ENCODE results near the gene NISCH.
A peak's percentile ranks its signal among the peaks of the same experiment; 100 is the strongest.

NISCH gene

DNA sequence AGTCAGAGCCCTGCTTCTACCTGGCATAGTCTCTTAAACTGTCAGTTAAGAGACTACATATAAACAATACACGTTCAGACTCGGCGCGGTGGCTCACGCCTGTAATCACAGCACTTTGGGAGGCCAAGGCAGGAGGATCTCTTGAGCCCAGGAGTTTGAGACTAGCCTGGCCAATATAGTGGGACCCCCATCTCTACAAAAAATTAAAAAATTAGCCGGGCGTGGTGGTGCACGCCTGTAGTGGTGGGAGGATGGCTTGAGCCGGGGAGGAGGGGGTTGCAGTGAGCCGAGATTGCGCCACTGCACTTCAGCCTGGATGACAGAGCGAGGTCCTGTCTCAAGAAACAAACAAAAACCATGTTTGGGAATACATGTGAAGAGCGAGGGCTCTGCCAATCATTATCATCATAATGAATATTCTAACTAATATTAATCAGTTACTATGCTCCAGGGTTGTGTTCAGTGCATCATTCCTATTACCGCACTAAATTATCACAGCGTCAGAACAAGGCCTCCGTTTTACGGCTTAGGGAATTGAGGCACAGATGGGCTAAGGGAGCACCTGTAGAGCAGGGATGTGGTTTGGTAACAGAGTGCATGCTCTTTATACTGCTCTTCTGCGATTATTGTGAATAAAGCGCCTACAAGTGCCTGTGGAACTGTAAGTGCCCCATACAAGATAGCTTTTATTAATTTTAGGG lies 80.2 kb downstream of the NISCH start:
- no peak overlapping the region for H2BK5ac ChIP-seq (ENCODE audit: low read length)
- H3K4me3 ChIP-seq (ENCODE audit: low read length in 2 of 2): no peak overlapping the region
- no peak overlapping the region for H2BK15ac ChIP-seq (ENCODE audit: low read length)
- no peaks in the 10 kb centered on the region for H3K27me3 ChIP-seq (ENCODE audit: control insufficient read depth in 3 of 3, insufficient read depth in 3 of 3, low read depth in 1 of 3, low read length in 3 of 3)
- no peak overlapping the region for H2AK5ac ChIP-seq (ENCODE audit: low read depth, low read length)
- peak overlapping the region; percentile 46 for H3K27ac ChIP-seq (replicated peaks; ENCODE audit: low read length)
- H3K23ac ChIP-seq (ENCODE audit: low read depth, low read length, poor library complexity): no peak overlapping the region
- peaks cover 5 to 18% of the 10 kb centered on the region in 2 donors for H3K36me3 ChIP-seq (replicated peaks in 1 of 2; ENCODE audit: control insufficient read depth in 2 of 2, insufficient read depth in 2 of 2, low read length in 2 of 2)
- DNase-seq (ENCODE audit: low spot score): no peak
- no peak overlapping the region for H2BK12ac ChIP-seq (ENCODE audit: low read length)
- no peak overlapping the region for H4K8ac ChIP-seq (ENCODE audit: low read depth, low read length)
- WGBS, 2 donors (ENCODE audit: extremely low coverage in 2 of 2, insufficient read length in 2 of 2, insufficient replicate concordance in 1 of 2): no CpG with 5 or more reads among the region's 19 CpGs
- no peak overlapping the region for H3K14ac ChIP-seq (ENCODE audit: low read length)
- peak overlapping the region; percentile 73 for H2AFZ ChIP-seq (ENCODE audit: low read length)
- peaks cover 15% of the 10 kb centered on the region for H3K79me1 ChIP-seq (ENCODE audit: low read depth, low read length)
- no peak overlapping the region for H3K18ac ChIP-seq (ENCODE audit: low read length)
- H3K4me1 ChIP-seq (ENCODE audit: control insufficient read depth in 2 of 2, insufficient read depth in 1 of 2, low read depth in 1 of 2, low read length in 2 of 2): peaks cover 23 to 30% of the 10 kb centered on the region in 2 donors
- H3K4ac ChIP-seq (ENCODE audit: low read length): no peak overlapping the region
- no peak overlapping the region for H3K9ac ChIP-seq (ENCODE audit: low read depth, low read length, poor library complexity)
- H3K9me3 ChIP-seq (replicated peaks in 1 of 2; ENCODE audit: control insufficient read depth in 2 of 2, insufficient read depth in 1 of 2, low read depth in 1 of 2, low read length in 2 of 2): no peaks in the 10 kb centered on the region
- no peak overlapping the region for H2BK120ac ChIP-seq (ENCODE audit: low read depth, low read length)
- H3K4me2 ChIP-seq (ENCODE audit: insufficient read depth, low read length, poor library complexity, severe bottlenecking): no peak overlapping the region
- H4K91ac ChIP-seq (ENCODE audit: low read depth, low read length, poor library complexity): no peak overlapping the region

GRCh38 chr3:52536112-52536368 lies 80.6 kb downstream of the NISCH start:
- H3K9ac ChIP-seq (ENCODE audit: low read depth, low read length, poor library complexity): no peak overlapping the region
- H3K4me1 ChIP-seq (ENCODE audit: control insufficient read depth in 2 of 2, insufficient read depth in 1 of 2, low read depth in 1 of 2, low read length in 2 of 2): peaks cover 23 to 30% of the 10 kb centered on the region in 2 donors
- no peak overlapping the region for H3K4ac ChIP-seq (ENCODE audit: low read length)
- no peak overlapping the region for H3K4me2 ChIP-seq (ENCODE audit: insufficient read depth, low read length, poor library complexity, severe bottlenecking)
- WGBS, 2 donors (ENCODE audit: extremely low coverage in 2 of 2, insufficient read length in 2 of 2, insufficient replicate concordance in 1 of 2): no CpG with 5 or more reads among the region's 9 CpGs
- no peak overlapping the region for H3K4me3 ChIP-seq (ENCODE audit: low read length in 2 of 2)
- H4K8ac ChIP-seq (ENCODE audit: low read depth, low read length): no peak overlapping the region
- no peak overlapping the region for H2BK120ac ChIP-seq (ENCODE audit: low read depth, low read length)
- H2AK5ac ChIP-seq (ENCODE audit: low read depth, low read length): no peak overlapping the region
- no peak overlapping the region for H3K27ac ChIP-seq (replicated peaks; ENCODE audit: low read length)
- no peak overlapping the region for H3K23ac ChIP-seq (ENCODE audit: low read depth, low read length, poor library complexity)
- no peak overlapping the region for H3K18ac ChIP-seq (ENCODE audit: low read length)
- H2AFZ ChIP-seq (ENCODE audit: low read length): peak overlapping the region; percentile 67
- peaks cover 7 to 23% of the 10 kb centered on the region in 2 donors for H3K36me3 ChIP-seq (replicated peaks in 1 of 2; ENCODE audit: control insufficient read depth in 2 of 2, insufficient read depth in 2 of 2, low read length in 2 of 2)
- H3K9me3 ChIP-seq (replicated peaks in 1 of 2; ENCODE audit: control insufficient read depth in 2 of 2, insufficient read depth in 1 of 2, low read depth in 1 of 2, low read length in 2 of 2): no peaks in the 10 kb centered on the region
- no peak overlapping the region for H3K14ac ChIP-seq (ENCODE audit: low read length)
- H3K27me3 ChIP-seq (ENCODE audit: control insufficient read depth in 3 of 3, insufficient read depth in 3 of 3, low read depth in 1 of 3, low read length in 3 of 3): no peaks in the 10 kb centered on the region
- H2BK5ac ChIP-seq (ENCODE audit: low read length): no peak overlapping the region
- no peak overlapping the region for H4K91ac ChIP-seq (ENCODE audit: low read depth, low read length, poor library complexity)
- no peak for DNase-seq (ENCODE audit: low spot score)
- no peak overlapping the region for H2BK12ac ChIP-seq (ENCODE audit: low read length)
- peaks cover 15% of the 10 kb centered on the region for H3K79me1 ChIP-seq (ENCODE audit: low read depth, low read length)
- H2BK15ac ChIP-seq (ENCODE audit: low read length): no peak overlapping the region

DNA sequence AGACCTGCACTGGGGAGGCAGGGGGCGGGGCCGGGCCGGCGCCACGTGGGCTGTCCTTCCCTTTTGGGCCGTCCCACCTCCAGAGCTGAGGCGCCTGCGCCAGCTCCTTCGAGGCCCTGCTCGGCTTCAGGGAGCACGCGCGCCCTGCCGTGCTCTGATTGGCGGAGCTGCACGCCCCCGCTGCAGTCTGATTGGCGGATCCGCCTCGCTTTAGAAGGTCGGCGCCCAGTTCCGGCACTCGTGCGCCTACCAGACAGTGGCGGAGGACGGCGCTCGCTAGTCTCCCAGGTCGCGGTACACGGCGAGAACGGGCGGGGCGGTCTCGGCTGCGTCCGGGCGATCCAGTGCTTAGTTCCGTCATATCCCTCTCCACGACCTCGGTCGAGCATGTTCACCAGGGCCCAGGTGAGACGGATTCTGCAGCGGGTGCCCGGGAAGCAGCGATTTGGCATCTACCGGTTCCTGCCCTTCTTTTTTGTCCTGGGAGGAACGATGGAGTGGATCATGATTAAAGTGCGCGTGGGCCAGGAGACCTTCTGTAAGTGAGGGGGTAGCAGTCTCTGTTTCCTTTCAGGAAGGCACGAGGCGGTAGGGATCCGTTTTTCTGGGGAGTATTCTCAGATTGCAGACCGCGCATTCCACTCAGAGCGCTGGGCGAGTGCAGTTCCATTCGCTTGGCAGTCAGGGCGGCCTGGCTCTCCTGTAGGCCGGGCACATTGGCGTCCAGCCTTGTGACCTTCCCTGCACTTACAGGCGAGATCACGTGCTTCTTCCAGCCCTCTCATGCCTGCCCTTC lies 81.2 kb downstream of the NISCH start, which contains the start of gene UQCC5:
UQCC5 (plus strand) TSS at position 237 of the 796 bp plus-strand sequence; CDS start at position 388, 151 bp downstream.
- Histone ChIP-seq H3K18ac (ENCODE audit: low read length) (peak within 1 kb of the TSS; percentile 92), H3K4me3 (ENCODE audit: low read length in 2 of 2) (peak within 1 kb of the TSS; percentile 88 to 91), H2AFZ (ENCODE audit: low read length) (peak within 1 kb of the TSS; percentile 88), H3K79me1 (ENCODE audit: low read depth, low read length) (peaks cover 15% of the 10 kb centered on the region), H2BK12ac (ENCODE audit: low read length) (no peak within 1 kb of the TSS), H3K4ac (ENCODE audit: low read length) (no peak within 1 kb of the TSS), H3K23ac (ENCODE audit: low read depth, low read length, poor library complexity) (peak within 1 kb of the TSS; percentile 70), H2BK5ac (ENCODE audit: low read length) (peak within 1 kb of the TSS; percentile 72), H3K4me1 (ENCODE audit: control insufficient read depth in 2 of 2, insufficient read depth in 1 of 2, low read depth in 1 of 2, low read length in 2 of 2) (peaks cover 23 to 29% of the 10 kb centered on the region in 2 donors), H2BK120ac (ENCODE audit: low read depth, low read length) (no peak within 1 kb of the TSS), H4K91ac (ENCODE audit: low read depth, low read length, poor library complexity) (no peak within 1 kb of the TSS), H3K27ac (replicated peaks; ENCODE audit: low read length) (peak within 1 kb of the TSS; percentile 73), H3K9ac (ENCODE audit: low read depth, low read length, poor library complexity) (peak within 1 kb of the TSS; percentile 85), H4K8ac (ENCODE audit: low read depth, low read length) (no peak within 1 kb of the TSS), H3K14ac (ENCODE audit: low read length) (peak within 1 kb of the TSS; percentile 83), H3K4me2 (ENCODE audit: insufficient read depth, low read length, poor library complexity, severe bottlenecking) (peak within 1 kb of the TSS; percentile 69), H3K27me3 (ENCODE audit: control insufficient read depth in 3 of 3, insufficient read depth in 3 of 3, low read depth in 1 of 3, low read length in 3 of 3) (no peaks in the 10 kb centered on the region), H2AK5ac (ENCODE audit: low read depth, low read length) (peak within 1 kb of the TSS; percentile 42), H3K9me3 (replicated peaks in 1 of 2; ENCODE audit: control insufficient read depth in 2 of 2, insufficient read depth in 1 of 2, low read depth in 1 of 2, low read length in 2 of 2) (no peaks in the 10 kb centered on the region), H3K36me3 (replicated peaks in 1 of 2; ENCODE audit: control insufficient read depth in 2 of 2, insufficient read depth in 2 of 2, low read length in 2 of 2) (peaks cover 7 to 28% of the 10 kb centered on the region in 2 donors), H2BK15ac (ENCODE audit: low read length) (peak within 1 kb of the TSS; percentile 62)
- no CpG with 5 or more reads among the region's 65 CpGs for WGBS, 2 donors (ENCODE audit: extremely low coverage in 2 of 2, insufficient read length in 2 of 2, insufficient replicate concordance in 1 of 2)
- DNase-seq (ENCODE audit: low spot score): peak; percentile 97

DNA sequence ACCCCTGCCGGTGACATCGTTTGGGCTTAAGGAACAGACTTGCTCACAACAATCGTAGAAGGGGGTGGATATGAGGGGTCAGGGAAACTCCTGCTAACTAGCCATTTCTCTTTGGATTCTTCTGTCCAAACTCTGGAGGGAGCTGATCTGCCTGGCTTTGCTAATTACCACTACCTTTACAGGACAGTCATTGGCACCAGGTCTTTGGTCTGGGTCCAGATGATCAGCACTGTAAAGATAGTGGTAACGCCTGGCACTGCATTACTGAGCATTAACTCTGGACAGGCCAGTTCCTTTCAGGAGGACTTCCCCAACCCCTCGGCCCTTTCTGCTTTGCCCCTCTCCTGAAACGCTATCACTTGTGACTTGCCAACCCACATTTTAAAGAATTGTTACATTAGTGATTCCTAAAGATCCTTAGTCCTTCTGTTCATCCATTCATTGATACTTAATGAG lies 81.8 kb downstream of the NISCH start:
- H4K91ac ChIP-seq (ENCODE audit: low read depth, low read length, poor library complexity): no peak overlapping the region
- H3K18ac ChIP-seq (ENCODE audit: low read length): no peak overlapping the region
- no peak overlapping the region for H2BK12ac ChIP-seq (ENCODE audit: low read length)
- H3K9ac ChIP-seq (ENCODE audit: low read depth, low read length, poor library complexity): peak overlapping the region; percentile 85
- no peak overlapping the region for H3K4ac ChIP-seq (ENCODE audit: low read length)
- peaks cover 2 to 34% of the 10 kb centered on the region in 2 donors for H3K36me3 ChIP-seq (replicated peaks in 1 of 2; ENCODE audit: control insufficient read depth in 2 of 2, insufficient read depth in 2 of 2, low read length in 2 of 2)
- peak overlapping the region; percentile 88 to 91 for H3K4me3 ChIP-seq (ENCODE audit: low read length in 2 of 2)
- no peak overlapping the region for H2BK5ac ChIP-seq (ENCODE audit: low read length)
- H3K23ac ChIP-seq (ENCODE audit: low read depth, low read length, poor library complexity): no peak overlapping the region
- no peak overlapping the region for H4K8ac ChIP-seq (ENCODE audit: low read depth, low read length)
- H3K4me2 ChIP-seq (ENCODE audit: insufficient read depth, low read length, poor library complexity, severe bottlenecking): peak overlapping the region; percentile 69
- no peak overlapping the region for H3K14ac ChIP-seq (ENCODE audit: low read length)
- H2AFZ ChIP-seq (ENCODE audit: low read length): peak overlapping the region; percentile 88
- no peaks in the 10 kb centered on the region for H3K9me3 ChIP-seq (replicated peaks in 1 of 2; ENCODE audit: control insufficient read depth in 2 of 2, insufficient read depth in 1 of 2, low read depth in 1 of 2, low read length in 2 of 2)
- H3K79me1 ChIP-seq (ENCODE audit: low read depth, low read length): peaks cover 10% of the 10 kb centered on the region
- H2BK15ac ChIP-seq (ENCODE audit: low read length): no peak overlapping the region
- H3K27ac ChIP-seq (replicated peaks; ENCODE audit: low read length): no peak overlapping the region
- WGBS, 2 donors (ENCODE audit: extremely low coverage in 2 of 2, insufficient read length in 2 of 2, insufficient replicate concordance in 1 of 2): no CpG with 5 or more reads among the region's 6 CpGs
- peaks cover 18 to 23% of the 10 kb centered on the region in 2 donors for H3K4me1 ChIP-seq (ENCODE audit: control insufficient read depth in 2 of 2, insufficient read depth in 1 of 2, low read depth in 1 of 2, low read length in 2 of 2)
- H2AK5ac ChIP-seq (ENCODE audit: low read depth, low read length): no peak overlapping the region
- DNase-seq (ENCODE audit: low spot score): no peak
- no peak overlapping the region for H2BK120ac ChIP-seq (ENCODE audit: low read depth, low read length)
- H3K27me3 ChIP-seq (ENCODE audit: control insufficient read depth in 3 of 3, insufficient read depth in 3 of 3, low read depth in 1 of 3, low read length in 3 of 3): no peaks in the 10 kb centered on the region

Data from neuronal stem cell (in vitro differentiated cells).